Stimulated activated CD8-positive, alpha-beta memory T cell treated with anti-CD3 and anti-CD28 coated beads, Interleukin-15, amount 100 ng/mL, for 4 hours (primary cell): ENCODE measurements around the gene ANKS3.
"Not testable (repeated sequence)": the region's sequence is repeated elsewhere in the genome, so short reads cannot be mapped to it uniquely, and the experiment has no call there.

Experiments used
- DNase-seq, 2 donors: peaks; one replicate each; pipeline ENCODE4 v3.0.0-alpha.2; 2020; ENCODE audit warnings: low read depth in 2 of 2

Gene ANKS3

GRCh38 chr16:4753227-4753626, 19.2 kb upstream of the ANKS3 start:
- DNase-seq: no peak

GRCh38 chr16:4752351-4753100, 18.5 kb upstream of the ANKS3 start:
- no peak for DNase-seq

- no peak for DNase-seq
These were observed 16.8 kb upstream of the ANKS3 start for GRCh38 chr16:4750896-4751295.

- DNase-seq: no peak
These were observed 15.7 kb upstream of the ANKS3 start for GRCh38 chr16:4749700-4750257.

- DNase-seq: no peak
These were observed 14.8 kb upstream of the ANKS3 start for GRCh38 chr16:4748682-4749411.

- no peak for DNase-seq
These were observed 14.0 kb upstream of the ANKS3 start for GRCh38 chr16:4747906-4748681.

DNA sequence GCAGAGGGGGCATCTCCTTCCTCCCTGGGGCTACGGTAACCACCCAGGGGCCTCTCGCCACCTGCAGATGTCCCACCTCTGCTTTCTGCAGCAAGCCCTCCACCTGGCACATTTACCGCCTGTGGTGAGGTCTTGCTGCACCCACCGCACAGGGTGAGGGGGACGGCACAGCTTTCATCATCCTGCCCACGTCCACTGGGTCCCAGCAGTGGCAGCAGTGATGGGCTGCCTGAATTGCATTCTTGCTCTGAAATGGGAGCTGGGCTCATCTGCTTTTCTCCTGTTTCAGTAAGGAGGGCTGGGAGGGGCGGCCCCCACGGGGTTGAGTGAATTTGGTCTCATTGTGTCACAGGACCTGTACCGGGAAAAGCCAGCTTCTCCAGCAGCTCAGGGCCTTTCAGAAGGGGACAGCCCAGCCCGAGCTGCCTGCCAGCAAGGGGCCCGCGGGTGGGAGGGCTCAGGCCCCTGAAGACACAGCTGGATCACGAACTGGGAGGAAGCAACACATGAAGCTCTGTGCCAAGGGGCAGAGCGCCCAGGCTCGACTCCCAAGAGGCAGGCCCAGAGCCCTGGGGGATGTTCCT, 13.0 kb upstream of the ANKS3 start:
- no peak for DNase-seq

GRCh38 chr16:4746215-4746614, 12.1 kb upstream of the ANKS3 start:
- DNase-seq: no peak

GRCh38 chr16:4745274-4745569, 11.2 kb upstream of the ANKS3 start:
- no peak for DNase-seq

DNA sequence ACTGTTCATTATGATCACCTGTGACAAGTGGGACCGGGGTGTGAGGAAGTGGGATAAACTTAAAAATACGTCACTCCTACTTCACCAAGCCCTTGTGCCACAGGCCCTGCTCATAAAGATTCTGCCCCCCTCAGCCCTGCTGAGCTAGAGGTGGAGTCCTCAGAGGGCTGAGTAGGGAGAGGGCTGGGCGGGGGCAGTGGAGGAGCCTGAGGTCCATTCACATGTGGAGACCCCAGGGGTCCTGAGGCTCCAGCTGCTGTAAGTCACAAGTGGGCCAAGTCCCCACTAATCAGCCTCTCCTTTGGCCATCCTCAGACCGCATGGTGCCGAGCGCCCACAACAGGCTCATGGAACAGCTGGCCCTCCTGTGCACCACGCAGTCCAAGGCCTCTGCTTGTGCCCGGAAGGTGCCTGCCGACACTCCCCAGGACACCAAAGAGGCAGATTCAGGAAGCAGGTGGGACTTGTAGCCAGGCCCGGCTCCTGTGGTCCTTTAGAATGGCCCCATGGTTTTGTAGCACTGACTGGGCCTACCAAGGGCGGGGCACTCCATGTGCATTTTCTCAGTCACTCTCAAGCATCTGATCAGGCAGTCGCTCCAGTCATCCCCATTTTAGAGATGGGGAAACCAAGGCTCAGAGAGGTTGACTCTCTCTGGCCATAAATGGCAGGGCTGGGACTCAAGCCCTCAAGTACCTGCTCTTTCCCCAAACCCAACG, 10.6 kb upstream of the ANKS3 start:
- DNase-seq: no peak

- DNase-seq: no peak
These were observed 9.3 kb upstream of the ANKS3 start for GRCh38 chr16:4743226-4743878.

- DNase-seq: not testable (repeated sequence)
These were observed 4.3 kb upstream of the ANKS3 start for GRCh38 chr16:4738370-4738769.

DNA sequence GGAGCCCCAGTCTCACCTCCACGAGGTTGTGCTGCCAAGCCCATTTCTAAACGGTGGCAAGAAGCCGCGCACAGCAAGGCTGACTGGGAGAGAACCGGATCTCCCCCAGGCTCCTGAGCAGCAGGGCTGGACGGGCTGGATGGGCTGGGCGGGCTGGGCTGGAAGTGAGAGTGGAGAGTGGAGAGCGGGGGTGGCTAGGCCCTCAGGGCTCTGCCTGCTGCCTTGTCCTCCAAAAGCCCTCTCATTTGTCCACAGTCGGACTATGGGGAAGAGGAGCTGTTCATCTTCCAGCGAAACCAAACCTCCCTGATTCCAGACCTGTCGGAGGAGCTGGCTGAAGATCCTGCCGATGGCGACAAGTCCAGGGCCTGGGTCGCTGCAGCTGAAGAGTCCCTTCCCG, 3.5 kb upstream of the ANKS3 start:
- DNase-seq: no peak

DNA sequence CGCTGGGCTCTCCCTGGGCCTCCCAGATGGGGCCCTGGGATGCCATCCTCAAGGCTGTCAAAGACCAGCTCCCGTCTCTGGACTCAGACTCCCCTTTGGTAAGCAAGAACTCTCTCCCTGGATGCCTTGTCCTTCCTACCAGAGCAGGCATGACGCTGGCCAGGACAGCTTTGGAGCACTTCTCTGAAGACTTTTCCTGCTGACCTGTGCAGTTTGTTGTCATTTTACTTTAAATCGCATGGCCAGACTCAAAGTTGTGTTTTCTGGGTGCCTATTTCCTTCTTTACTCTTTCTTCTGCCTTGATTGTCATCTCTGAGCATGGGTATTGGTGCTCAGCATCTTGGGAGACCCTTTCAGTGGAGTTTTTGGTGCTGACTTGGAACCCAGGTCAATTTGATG, 2.5 kb upstream of the ANKS3 start:
- DNase-seq: no peak

DNA sequence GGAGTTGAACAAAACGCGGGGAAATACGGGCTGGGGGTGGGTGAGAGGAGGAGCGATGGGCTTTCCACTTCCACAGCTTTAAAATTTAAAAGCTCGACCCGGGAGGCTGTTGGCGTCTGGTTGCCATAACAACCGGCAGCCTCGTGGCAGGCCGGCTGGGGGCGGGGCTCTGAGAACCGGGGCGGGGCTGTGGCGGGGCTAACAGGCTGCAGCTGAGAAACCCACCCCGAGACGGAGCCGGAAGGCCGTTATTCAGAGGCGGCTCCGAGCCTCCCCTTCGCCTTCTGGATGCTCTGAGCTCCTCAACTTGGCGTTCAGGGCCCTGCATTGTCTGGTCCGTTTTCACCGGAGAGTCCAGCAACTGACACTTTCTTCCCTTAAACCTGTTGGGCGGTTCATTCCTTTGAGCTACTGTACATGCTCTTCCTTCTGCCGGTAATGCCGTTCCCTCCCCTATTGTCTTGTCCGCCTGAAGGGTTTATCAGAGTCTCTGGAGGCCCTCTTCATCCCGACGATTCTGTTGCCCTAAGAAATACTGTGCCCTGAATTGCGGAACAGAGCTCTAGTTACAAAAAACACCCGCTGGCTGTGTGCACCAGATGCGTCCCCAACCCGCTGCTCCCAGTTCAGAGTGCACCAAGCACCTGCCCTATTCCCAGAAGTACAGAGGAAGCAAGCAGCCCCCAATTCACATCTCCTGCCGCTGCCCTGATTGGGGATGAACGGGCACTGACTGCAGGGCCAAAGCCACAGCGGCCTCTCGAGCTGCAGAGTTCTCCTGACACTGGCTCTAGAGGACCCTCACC, 862 bp upstream of the ANKS3 start:
- peak; percentile 87 for DNase-seq

- no peak for DNase-seq
These were observed 366 bp downstream of the ANKS3 start for GRCh38 chr16:4733747-4734062.

DNA sequence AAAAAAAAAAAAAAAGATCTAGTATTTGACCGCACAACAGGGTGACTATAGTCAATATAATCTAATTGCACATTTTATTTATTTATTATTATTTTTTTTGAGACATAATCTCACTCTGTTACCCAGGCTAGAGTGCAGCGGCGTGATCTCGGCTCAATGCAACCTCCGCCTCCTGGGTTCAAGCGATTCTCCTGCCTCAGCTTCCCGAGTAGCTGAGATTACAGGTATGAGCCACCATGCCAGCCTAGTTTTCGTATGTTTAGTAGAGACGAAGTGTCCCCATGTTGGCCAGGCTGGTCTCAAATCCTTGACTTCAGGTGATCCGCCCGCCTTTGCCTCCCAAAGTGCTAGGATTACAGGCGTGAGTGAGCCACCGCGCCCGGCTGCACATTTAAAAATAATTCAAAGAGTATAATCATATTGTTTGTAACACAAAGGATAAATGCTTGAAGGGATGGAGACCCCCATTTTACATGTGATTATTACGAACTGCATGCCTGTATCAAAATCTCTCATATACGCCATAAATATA, 794 bp downstream of the ANKS3 start:
- no peak for DNase-seq

GRCh38 chr16:4729876-4730275, 4.2 kb downstream of the ANKS3 start:
- no peak for DNase-seq

DNA sequence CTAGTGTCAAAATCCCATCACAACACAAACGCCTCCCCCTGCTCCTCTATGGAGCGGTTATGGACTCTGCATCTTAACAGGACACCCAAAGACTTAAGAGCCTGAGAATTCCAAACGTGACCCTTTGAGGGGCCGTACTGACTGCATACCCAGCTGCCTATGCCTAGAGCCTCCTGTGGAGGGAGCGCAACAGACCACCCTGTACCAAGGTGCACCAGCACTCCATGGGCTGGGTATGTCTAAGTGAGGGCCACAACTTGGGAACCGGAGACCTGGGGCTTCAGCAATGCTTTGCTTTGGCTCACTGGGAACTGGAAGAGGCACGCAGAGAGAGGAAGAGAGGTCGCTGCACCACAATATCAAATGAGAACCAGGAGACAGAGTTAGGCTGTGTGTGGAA, 5.4 kb downstream of the ANKS3 start:
- DNase-seq: no peak

DNA sequence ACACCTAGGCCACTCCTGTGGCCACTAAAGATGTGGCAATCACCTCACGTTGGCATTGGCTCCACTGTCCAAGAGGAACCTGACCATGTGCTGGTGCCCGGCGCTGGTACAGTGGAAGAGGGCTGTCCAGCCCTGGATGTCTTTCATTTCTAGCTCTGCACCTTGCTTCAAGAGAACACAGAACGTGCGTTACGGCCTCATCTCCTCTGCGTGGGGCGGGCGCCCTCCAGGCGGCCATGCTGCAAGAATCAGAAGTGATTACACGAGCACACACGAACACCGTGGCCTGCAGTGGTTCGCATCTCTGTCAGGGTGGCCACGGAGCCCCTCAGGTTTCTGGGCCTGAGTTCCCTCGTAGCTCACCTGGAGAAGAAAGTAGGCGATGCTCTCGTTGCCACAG, 7.5 kb downstream of the ANKS3 start:
- DNase-seq: no peak
